Measurements from ENCODE around the gene SHPK.

GRCh38 chr17:3603870-3604259 is 32.2 kb downstream of the SHPK start:
- TF ChIP-seq CTCF (IDR thresholded peaks at IDR 0.05) = no peak
- no peak for TF ChIP-seq HEYL (CRISPR knock-in tag; IDR thresholded peaks at IDR 0.05)
- TF ChIP-seq JUN (IDR thresholded peaks at IDR 0.05) = no peak
- TF ChIP-seq HOXB13 (CRISPR knock-in tag; IDR thresholded peaks at IDR 0.05; ENCODE audit: low read depth) = no peak
- TF ChIP-seq SMC3 (IDR thresholded peaks at IDR 0.05) = no peak
- no peak for TF ChIP-seq REST (IDR thresholded peaks at IDR 0.05)
- TF ChIP-seq POLR2A (IDR thresholded peaks at IDR 0.05; ENCODE audit: low read length) = no peak
- no peak for TF ChIP-seq MYC (IDR thresholded peaks at IDR 0.05; ENCODE audit: borderline replicate concordance, low read length)
- no peak for TF ChIP-seq NFE2L2 (conservative IDR thresholded peaks at IDR 0.05; ENCODE audit: low read length)
- no peak for TF ChIP-seq MAX (IDR thresholded peaks at IDR 0.05)
- no peak for TF ChIP-seq NR3C1 (IDR thresholded peaks at IDR 0.05)
- no peak for TF ChIP-seq EP300 (IDR thresholded peaks at IDR 0.05)

All from A549 (cell line).